ENCODE data around the gene SNRNP25.

SNRNP25 gene

GRCh38 chr16:38941-39892 lies 14.4 kb upstream of the SNRNP25 start:
- DNase-seq (ENCODE audit: low spot score) = peak; percentile 86
- no peak for TF ChIP-seq CTCF (IDR thresholded peaks at IDR 0.05; ENCODE audit: extremely low read depth, insufficient read depth, missing control alignments)
- in situ Hi-C loops (cut with MboI; ENCODE audit: low pct_unique_long_range_greater_than_20kb, low sequenced_read_pairs, unreplicated experiment) = no loop called here

- no peak for TF ChIP-seq CTCF (IDR thresholded peaks at IDR 0.05; ENCODE audit: extremely low read depth, insufficient read depth, missing control alignments)
- in situ Hi-C loops (cut with MboI; ENCODE audit: low pct_unique_long_range_greater_than_20kb, low sequenced_read_pairs, unreplicated experiment) = no loop called here
- DNase-seq (ENCODE audit: low spot score) = no peak
Observed at GRCh38 chr16:41439-42068, 12.1 kb upstream of the SNRNP25 start.

- DNase-seq (ENCODE audit: low spot score) = no peak
- in situ Hi-C loops (cut with MboI; ENCODE audit: low pct_unique_long_range_greater_than_20kb, low sequenced_read_pairs, unreplicated experiment) = no loop called here
- TF ChIP-seq CTCF (IDR thresholded peaks at IDR 0.05; ENCODE audit: extremely low read depth, insufficient read depth, missing control alignments) = no peak
Observed at GRCh38 chr16:42069-42457, 11.6 kb upstream of the SNRNP25 start.

- in situ Hi-C loops (cut with MboI; ENCODE audit: low pct_unique_long_range_greater_than_20kb, low sequenced_read_pairs, unreplicated experiment) = no loop called here
- DNase-seq (ENCODE audit: low spot score) = no peak
- TF ChIP-seq CTCF (IDR thresholded peaks at IDR 0.05; ENCODE audit: extremely low read depth, insufficient read depth, missing control alignments) = no peak
Observed at GRCh38 chr16:42691-43090, 10.9 kb upstream of the SNRNP25 start.

GRCh38 chr16:43294-43693 lies 10.3 kb upstream of the SNRNP25 start:
- DNase-seq (ENCODE audit: low spot score) = no peak
- in situ Hi-C loops (cut with MboI; ENCODE audit: low pct_unique_long_range_greater_than_20kb, low sequenced_read_pairs, unreplicated experiment) = no loop called here

GRCh38 chr16:44655-45054 lies 9.0 kb upstream of the SNRNP25 start:
- TF ChIP-seq CTCF (IDR thresholded peaks at IDR 0.05; ENCODE audit: extremely low read depth, insufficient read depth, missing control alignments) = no peak
- DNase-seq (ENCODE audit: low spot score) = no peak
- in situ Hi-C loops (cut with MboI; ENCODE audit: low pct_unique_long_range_greater_than_20kb, low sequenced_read_pairs, unreplicated experiment) = no loop called here

More at GRCh38 chr16:43294-43693, 10.3 kb upstream of the SNRNP25 start:
- no peak for TF ChIP-seq CTCF (IDR thresholded peaks at IDR 0.05; ENCODE audit: extremely low read depth, insufficient read depth, missing control alignments)
